NOMO-1 (cell line): Measurements from ENCODE around the gene ADIPOR2.

Experiments used
- DNase-seq, 2 experiments: peaks; one replicate each; lab custom pipeline; 2025; ENCODE audit not compliant: unreplicated experiment in 2 of 2; lab: John Stamatoyannopoulos, UW

Gene ADIPOR2

GRCh38 chr12:1826867-1827705 is 136.2 kb downstream of the ADIPOR2 start:
- no peak for DNase-seq

GRCh38 chr12:1827826-1828805 is 137.2 kb downstream of the ADIPOR2 start:
- no peak for DNase-seq

GRCh38 chr12:1828856-1829255 is 138.0 kb downstream of the ADIPOR2 start:
- DNase-seq, result no peak

- DNase-seq, result no peak
Measured at GRCh38 chr12:1829306-1829900, 138.5 kb downstream of the ADIPOR2 start.

- no peak for DNase-seq
Measured at GRCh38 chr12:1830401-1830845, 139.6 kb downstream of the ADIPOR2 start.

GRCh38 chr12:1830981-1831963 is 140.4 kb downstream of the ADIPOR2 start:
- DNase-seq, result no peak

GRCh38 chr12:1832801-1833595 is 142.1 kb downstream of the ADIPOR2 start:
- no peak for DNase-seq

GRCh38 chr12:1833596-1834028 is 142.7 kb downstream of the ADIPOR2 start:
- DNase-seq, result no peak

- DNase-seq, result no peak
Measured at GRCh38 chr12:1834186-1834925, 143.5 kb downstream of the ADIPOR2 start.

GRCh38 chr12:1835211-1836131 is 144.6 kb downstream of the ADIPOR2 start:
- no peak for DNase-seq

- no peak for DNase-seq
Measured at GRCh38 chr12:1836241-1836803, 145.5 kb downstream of the ADIPOR2 start.

GRCh38 chr12:1836854-1837421 is 146.1 kb downstream of the ADIPOR2 start:
- no peak for DNase-seq

GRCh38 chr12:1837541-1838204 is 146.8 kb downstream of the ADIPOR2 start:
- DNase-seq, result no peak
